ENCODE results near the gene CBL. TPM values are rescaled to one million over a fixed set of nuclear protein-coding genes. Genes with fewer than 3 reads are reported as not detected.
A peak's percentile ranks its signal among the peaks of the same experiment; 100 is the strongest.

Gene CBL
- total and polyA plus RNA-seq, 2 donors from 2014 or later, result 2.0 to 20.6 TPM

GRCh38 chr11:119277660-119278059 is 71.5 kb downstream of the CBL start:
- FAIRE-seq (no peak), DNase-seq (no peak)
- intact Hi-C loops (cut with DNase I), result no loop called here
- no peak overlapping the region for H3K4me3 ChIP-seq (ENCODE audit: low read length in 3 of 3)
- peaks cover 5 to 8% (median 6%) of the 10 kb centered on the region in 3 donors for H3K36me3 ChIP-seq (ENCODE audit: control insufficient read depth in 2 of 3, insufficient read depth in 3 of 3, low read length in 3 of 3)
- H3K27ac ChIP-seq (ENCODE audit: low read depth in 2 of 2, low read length in 2 of 2), result no peak overlapping the region
- H3K9ac ChIP-seq (ENCODE audit: low read length in 3 of 3), result no peak overlapping the region
- H3K4me1 ChIP-seq (ENCODE audit: control insufficient read depth in 2 of 3, insufficient read depth in 2 of 3, low read depth in 1 of 3, low read length in 3 of 3), result peaks cover 0 to 5% (median 3%) of the 10 kb centered on the region in 3 donors
- H3K27me3 ChIP-seq (ENCODE audit: control insufficient read depth, insufficient read depth, low read length), result no peaks in the 10 kb centered on the region
- TF ChIP-seq CTCF (IDR thresholded peaks at IDR 0.05; ENCODE audit: borderline replicate concordance, extremely low read depth, insufficient read depth), result no peak
- no peaks in the 10 kb centered on the region for H3K9me3 ChIP-seq (ENCODE audit: control insufficient read depth in 2 of 3, insufficient read depth in 1 of 3, low read length in 3 of 3)

DNA sequence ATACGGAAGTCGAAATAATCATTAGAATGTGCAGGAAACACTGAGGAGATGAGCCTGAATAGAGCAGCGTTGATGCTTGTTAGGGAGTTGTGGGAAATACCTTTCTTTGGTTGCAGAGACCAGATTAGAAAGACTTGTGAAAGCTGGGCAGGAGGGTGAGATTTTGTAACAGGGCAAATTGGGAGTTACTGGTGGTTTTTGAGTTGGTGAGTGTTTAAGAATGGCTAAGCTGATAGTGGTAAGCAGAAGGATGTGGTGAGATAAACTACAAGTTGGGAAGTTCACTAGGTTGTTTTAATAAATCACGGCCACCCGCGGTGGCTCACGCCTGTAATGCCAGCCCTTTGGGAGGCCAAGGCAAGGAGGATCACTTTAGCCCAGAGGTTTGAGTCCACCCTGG is 76.4 kb downstream of the CBL start:
- Histone ChIP-seq H3K36me3 (ENCODE audit: control insufficient read depth in 2 of 3, insufficient read depth in 3 of 3, low read length in 3 of 3) (peaks cover 5 to 10% (median 6%) of the 10 kb centered on the region in 3 donors), H3K4me3 (ENCODE audit: low read length in 3 of 3) (no peak overlapping the region), H3K27me3 (ENCODE audit: control insufficient read depth, insufficient read depth, low read length) (no peaks in the 10 kb centered on the region), H3K9ac (ENCODE audit: low read length in 3 of 3) (no peak overlapping the region), H3K27ac (ENCODE audit: low read depth in 2 of 2, low read length in 2 of 2) (no peak overlapping the region), H3K9me3 (ENCODE audit: control insufficient read depth in 2 of 3, insufficient read depth in 1 of 3, low read length in 3 of 3) (no peaks in the 10 kb centered on the region), H3K4me1 (ENCODE audit: control insufficient read depth in 2 of 3, insufficient read depth in 2 of 3, low read depth in 1 of 3, low read length in 3 of 3) (peaks cover 0 to 2% (median 0%) of the 10 kb centered on the region in 3 donors)
- FAIRE-seq (no peak), DNase-seq (no peak)
- intact Hi-C loops (cut with DNase I), result no loop called here
- TF ChIP-seq CTCF (IDR thresholded peaks at IDR 0.05; ENCODE audit: borderline replicate concordance, extremely low read depth, insufficient read depth), result no peak

DNA sequence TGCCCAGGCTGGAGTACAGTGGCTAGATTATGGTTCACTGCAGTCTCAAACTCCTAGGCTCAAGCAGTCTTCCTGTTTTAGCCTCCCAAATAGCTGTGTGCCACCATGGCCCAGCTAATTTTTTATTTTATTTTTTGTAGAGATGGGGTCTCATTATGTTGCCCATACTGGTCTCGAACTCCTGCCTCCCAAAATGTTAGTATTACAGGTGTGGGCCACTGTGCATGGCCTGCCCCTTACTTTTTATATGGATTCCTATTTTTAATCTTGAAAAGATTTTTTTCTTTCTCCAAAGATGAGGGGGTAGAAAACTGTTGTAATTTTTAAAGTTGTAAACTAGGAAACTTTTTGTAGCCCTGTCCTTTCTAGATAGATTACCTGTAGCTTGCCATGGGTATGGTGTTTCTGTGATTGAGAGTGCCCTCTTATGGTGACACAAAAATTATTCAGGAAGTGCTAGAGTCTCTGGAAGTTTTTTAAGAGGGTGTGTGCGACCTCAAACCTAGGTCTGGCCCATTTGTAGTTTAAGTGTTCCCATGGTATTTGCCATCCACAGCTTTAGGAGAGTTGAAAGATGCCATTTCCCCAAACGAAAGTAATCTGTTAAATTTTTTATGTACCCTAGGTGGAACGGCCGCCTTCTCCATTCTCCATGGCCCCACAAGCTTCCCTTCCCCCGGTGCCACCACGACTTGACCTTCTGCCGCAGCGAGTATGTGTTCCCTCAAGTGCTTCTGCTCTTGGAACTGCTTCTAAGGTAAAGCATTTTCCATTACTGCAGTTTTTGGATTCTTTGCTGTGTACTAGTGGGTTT is 78.4 kb downstream of the CBL start:
- intact Hi-C loops (cut with DNase I), result no loop called here
- Histone ChIP-seq H3K9ac (ENCODE audit: low read length in 3 of 3) (no peak overlapping the region), H3K4me3 (ENCODE audit: low read length in 3 of 3) (no peak overlapping the region), H3K9me3 (ENCODE audit: control insufficient read depth in 2 of 3, insufficient read depth in 1 of 3, low read length in 3 of 3) (no peaks in the 10 kb centered on the region), H3K4me1 (ENCODE audit: control insufficient read depth in 2 of 3, insufficient read depth in 2 of 3, low read depth in 1 of 3, low read length in 3 of 3) (peaks cover 0 to 2% (median 0%) of the 10 kb centered on the region in 3 donors), H3K36me3 (ENCODE audit: control insufficient read depth in 2 of 3, insufficient read depth in 3 of 3, low read length in 3 of 3) (peaks cover 0 to 6% (median 2%) of the 10 kb centered on the region in 3 donors), H3K27me3 (ENCODE audit: control insufficient read depth, insufficient read depth, low read length) (no peaks in the 10 kb centered on the region), H3K27ac (ENCODE audit: low read depth in 2 of 2, low read length in 2 of 2) (no peak overlapping the region)
- DNase-seq (peak in 2 of 5 donors; percentile 47 to 65), FAIRE-seq (peak; percentile 60)
- TF ChIP-seq CTCF (IDR thresholded peaks at IDR 0.05; ENCODE audit: borderline replicate concordance, extremely low read depth, insufficient read depth), result peak; percentile 30

Measured in kidney (tissue), 14 donors.